HepG2 (cell line): ENCODE results near the gene KRTAP5-8.

Experiments
- BCLAF1 ChIP-seq: fragments of 450-650 bp; IDR thresholded peaks from 2 replicates; pipeline ENCODE4 v1.6.1; 2017; ENCODE audit warnings: mild to moderate bottlenecking
- CTCF ChIP-seq: sonication (generic); formaldehyde crosslinking; IDR thresholded peaks from 2 replicates; pipeline ENCODE4 v1.5.0; 2020; ENCODE audit warnings: mild to moderate bottlenecking, missing genetic modification reagents, moderate library complexity
- EP300 ChIP-seq, 3 experiments: sonication (generic) in 1 of 3; formaldehyde crosslinking in 1 of 3; IDR thresholded peaks; 2 replicates each; pipeline versions ENCODE4 v1.5.1 to v1.6.1; 2011 to 2020; ENCODE audit warnings: low read depth in 2 of 3, low read length in 2 of 3, borderline replicate concordance in 1 of 3, improper control_type of control experiment in 1 of 3, mild to moderate bottlenecking in 1 of 3, missing genetic modification reagents in 1 of 3, moderate library complexity in 1 of 3
- NR2F2 ChIP-seq: IDR thresholded peaks from 2 replicates; pipeline ENCODE4 v1.6.1; 2012; ENCODE audit warnings: low read depth, inconsistent platforms, borderline replicate concordance
- POLR2A ChIP-seq, 2 experiments: IDR thresholded peaks; 2 replicates each; pipeline ENCODE4 v1.6.1; 2011; ENCODE audit warnings: low read depth in 2 of 2, low read length in 2 of 2, mild to moderate bottlenecking in 1 of 2, moderate library complexity in 1 of 2; ENCODE audit not compliant: insufficient read depth in 1 of 2
- TFDP2 ChIP-seq: sonication (generic); formaldehyde crosslinking; IDR thresholded peaks from 2 replicates; pipeline ENCODE4 v1.4.0; 2020; ENCODE audit warnings: missing genetic modification reagents
- ZMAT5 ChIP-seq: sonication (generic); formaldehyde crosslinking; IDR thresholded peaks from 2 replicates; pipeline ENCODE4 v1.5.0; 2020; ENCODE audit warnings: mild to moderate bottlenecking, low read depth, missing genetic modification reagents, borderline replicate concordance

- TF ChIP-seq BCLAF1, result no peak
- TF ChIP-seq CTCF (CRISPR knock-in tag), result no peak
- no peak for TF ChIP-seq POLR2A (IDR thresholded peaks at IDR 0.05; ENCODE audit: insufficient read depth in 1 of 2, low read depth in 2 of 2, low read length in 2 of 2)
- no peak for TF ChIP-seq NR2F2
- no peak for TF ChIP-seq EP300 (IDR thresholded peaks at IDR 0.05; ENCODE audit: low read depth in 2 of 2, low read length in 2 of 2)
- no peak for TF ChIP-seq EP300 (CRISPR knock-in tag; IDR thresholded peaks at IDR 0.05; ENCODE audit: borderline replicate concordance)
- TF ChIP-seq ZMAT5, result no peak
- no peak for TF ChIP-seq TFDP2 (CRISPR knock-in tag)
These were observed 44.6 kb downstream of the KRTAP5-8 start, which contains the start of gene KRTAP5-11 for GRCh38 chr11:71582309-71582895.
